ENCODE data around the gene REST.

REST gene

GRCh38 chr4:56972389-56972788 is 64.7 kb downstream of the REST start:
- no peak overlapping the region for H3K4me3 ChIP-seq (ENCODE audit: low read length)
- TF ChIP-seq, protein P1, sequence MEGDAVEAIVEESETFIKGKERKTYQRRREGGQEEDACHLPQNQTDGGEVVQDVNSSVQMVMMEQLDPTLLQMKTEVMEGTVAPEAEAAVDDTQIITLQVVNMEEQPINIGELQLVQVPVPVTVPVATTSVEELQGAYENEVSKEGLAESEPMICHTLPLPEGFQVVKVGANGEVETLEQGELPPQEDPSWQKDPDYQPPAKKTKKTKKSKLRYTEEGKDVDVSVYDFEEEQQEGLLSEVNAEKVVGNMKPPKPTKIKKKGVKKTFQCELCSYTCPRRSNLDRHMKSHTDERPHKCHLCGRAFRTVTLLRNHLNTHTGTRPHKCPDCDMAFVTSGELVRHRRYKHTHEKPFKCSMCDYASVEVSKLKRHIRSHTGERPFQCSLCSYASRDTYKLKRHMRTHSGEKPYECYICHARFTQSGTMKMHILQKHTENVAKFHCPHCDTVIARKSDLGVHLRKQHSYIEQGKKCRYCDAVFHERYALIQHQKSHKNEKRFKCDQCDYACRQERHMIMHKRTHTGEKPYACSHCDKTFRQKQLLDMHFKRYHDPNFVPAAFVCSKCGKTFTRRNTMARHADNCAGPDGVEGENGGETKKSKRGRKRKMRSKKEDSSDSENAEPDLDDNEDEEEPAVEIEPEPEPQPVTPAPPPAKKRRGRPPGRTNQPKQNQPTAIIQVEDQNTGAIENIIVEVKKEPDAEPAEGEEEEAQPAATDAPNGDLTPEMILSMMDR (conservative IDR thresholded peaks at IDR 0.05; ENCODE audit: low read depth, low read length) = no peak
- DNase-seq (ENCODE audit: low read depth) = no peak

DNA sequence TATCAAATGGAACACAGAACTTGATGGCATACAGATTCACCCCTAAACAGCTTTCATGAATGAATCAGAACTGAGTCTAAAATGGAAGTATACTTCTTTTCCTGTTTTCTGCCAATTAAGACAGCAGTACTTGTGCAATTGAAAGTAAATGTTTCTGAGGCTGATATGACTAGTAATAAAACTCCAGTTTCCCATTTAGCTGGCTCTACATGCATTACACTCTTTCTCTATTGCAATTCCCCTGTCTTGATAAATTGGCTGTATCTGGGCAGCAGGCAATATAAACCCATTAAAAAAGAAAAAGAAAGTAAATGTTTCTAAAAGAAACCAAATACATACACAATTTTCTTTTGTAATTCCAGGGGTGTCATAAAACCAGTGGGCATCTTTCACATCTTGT is 65.1 kb downstream of the REST start:
- TF ChIP-seq, protein P1 (conservative IDR thresholded peaks at IDR 0.05; ENCODE audit: low read depth, low read length) = no peak
- H3K4me3 ChIP-seq (ENCODE audit: low read length) = no peak overlapping the region
- no peak for DNase-seq (ENCODE audit: low read depth)

- TF ChIP-seq, protein P1 (conservative IDR thresholded peaks at IDR 0.05; ENCODE audit: low read depth, low read length) = no peak
- no peak for DNase-seq (ENCODE audit: low read depth)
- H3K4me3 ChIP-seq (ENCODE audit: low read length) = no peak overlapping the region
Measured at GRCh38 chr4:56973336-56973735, 65.6 kb downstream of the REST start.

- peak overlapping the region; percentile 81 for H3K4me3 ChIP-seq (ENCODE audit: low read length)
- DNase-seq (ENCODE audit: low read depth) = no peak
- TF ChIP-seq, protein P1 (conservative IDR thresholded peaks at IDR 0.05; ENCODE audit: low read depth, low read length) = no peak
Measured at GRCh38 chr4:56976283-56976836, 68.7 kb downstream of the REST start.

DNA sequence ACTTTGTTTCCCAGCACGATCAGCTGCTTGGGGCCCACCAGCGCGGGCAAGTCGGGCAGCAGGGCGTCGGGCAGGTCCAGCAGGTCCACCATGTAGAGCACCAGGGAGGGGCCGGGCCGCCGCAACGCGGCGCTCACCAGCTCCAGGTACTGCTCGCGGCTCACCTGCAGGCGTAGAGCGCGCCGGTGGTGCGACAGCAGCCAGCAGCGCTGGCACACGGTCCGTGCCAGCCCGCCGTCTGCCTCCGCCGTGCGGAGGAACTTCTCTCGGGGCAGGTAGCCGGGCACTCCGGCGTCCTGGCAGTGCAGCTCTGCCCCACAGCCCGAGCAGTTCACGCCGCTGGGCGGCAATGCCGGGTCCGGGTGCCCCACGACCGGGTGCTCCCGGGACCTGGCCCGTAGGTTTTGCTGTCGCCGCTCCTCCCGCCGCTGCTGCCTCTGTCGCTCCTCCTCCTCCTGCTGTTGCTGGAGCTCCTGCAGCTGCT is 69.2 kb downstream of the REST start:
- H3K4me3 ChIP-seq (ENCODE audit: low read length) = peak overlapping the region; percentile 81
- TF ChIP-seq, protein P1 (conservative IDR thresholded peaks at IDR 0.05; ENCODE audit: low read depth, low read length) = peak; percentile 13
- no peak for DNase-seq (ENCODE audit: low read depth)

DNA sequence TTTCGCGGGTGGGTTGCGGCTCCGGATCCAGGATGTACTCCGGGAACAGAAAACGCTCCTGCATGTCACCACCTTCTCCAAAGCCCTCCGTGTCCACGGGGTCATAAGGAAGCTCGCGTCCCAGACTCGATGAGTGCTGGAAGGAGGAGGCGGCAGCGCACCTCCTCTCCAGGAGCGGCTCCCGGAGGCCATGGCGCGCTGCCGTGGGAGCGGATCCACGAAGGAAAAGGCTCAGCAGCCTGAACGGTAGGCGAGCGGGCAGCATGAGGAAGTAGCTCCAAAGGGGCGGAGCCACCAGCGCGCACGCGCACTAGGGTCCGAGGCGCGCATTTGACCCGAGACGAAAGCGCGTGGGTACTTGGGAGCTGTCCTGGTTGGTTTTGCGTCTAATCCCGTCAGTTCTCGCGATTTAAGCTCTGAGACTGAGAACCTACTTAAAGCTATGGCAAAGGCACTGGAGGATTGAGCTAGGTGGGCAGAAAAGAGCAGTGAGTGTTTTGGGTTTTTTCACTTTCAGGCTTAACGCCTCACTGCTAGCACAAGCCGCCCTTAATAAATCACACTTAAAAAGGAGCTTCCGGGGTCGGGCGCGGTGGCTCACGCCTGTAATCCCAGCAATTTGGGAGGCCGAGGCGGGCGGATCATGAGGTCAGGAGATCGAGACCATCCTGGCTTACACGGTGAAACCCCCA is 69.8 kb downstream of the REST start, which contains the start of gene NOA1:
TSS of gene NOA1 (minus strand) at position 286 of the 692 bp plus-strand sequence. CDS start at position 265, 21 bp downstream.
- H3K4me3 ChIP-seq (ENCODE audit: low read length) = peak within 1 kb of the TSS; percentile 81
- DNase-seq (ENCODE audit: low read depth) = peak; percentile 99
- TF ChIP-seq, protein P1 (conservative IDR thresholded peaks at IDR 0.05; ENCODE audit: low read depth, low read length) = no peak
